ENCODE results near the gene DYNC1LI2. TPM values are rescaled to one million over a fixed set of nuclear protein-coding genes. Genes with fewer than 3 reads are reported as not detected.
"Not testable (repeated sequence)": the region's sequence is repeated elsewhere in the genome, so short reads cannot be mapped to it uniquely, and the experiment has no call there.

DYNC1LI2 gene
- total RNA-seq (54.5 and 58.6 TPM in 2 replicates), polyA plus RNA-seq (76.0 and 89.6 TPM in 2 replicates)

DNA sequence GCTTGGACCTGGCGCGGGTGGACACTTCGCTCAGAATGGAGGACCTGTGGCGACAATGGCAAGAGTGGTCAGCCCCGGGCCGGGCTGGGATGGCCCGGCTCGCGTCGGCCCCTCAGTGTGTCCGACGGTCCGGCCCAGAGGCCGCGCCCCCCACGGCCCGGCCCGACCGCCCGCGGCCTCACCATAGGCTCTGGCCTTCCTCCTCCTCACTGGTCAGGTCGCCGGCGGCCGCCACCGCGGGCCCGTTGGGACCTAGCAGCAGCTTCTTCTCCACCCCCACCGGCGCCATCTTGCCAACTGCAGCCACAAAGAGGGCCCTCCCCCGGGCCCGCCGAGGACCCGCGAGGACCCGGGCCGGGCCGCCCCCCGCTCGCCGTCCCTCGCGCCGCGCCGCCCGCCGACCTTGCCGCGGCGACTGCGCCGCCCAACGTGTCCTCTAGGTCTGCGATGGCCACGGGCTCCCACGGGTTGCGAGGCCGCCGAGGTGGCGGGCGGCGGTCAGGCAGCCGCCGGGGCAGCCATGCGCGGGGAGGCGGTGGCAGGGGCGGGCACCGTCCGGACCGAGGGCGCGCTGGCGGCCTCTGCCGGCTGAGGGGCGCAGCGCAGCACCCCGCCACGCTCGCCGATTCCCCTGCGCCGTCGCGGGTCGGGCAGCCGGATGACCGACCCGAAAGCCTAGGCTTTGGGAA lies at the start of gene DYNC1LI2:
TSS of gene DYNC1LI2 (minus strand) at position 307 of the 689 bp plus-strand sequence. CDS start at position 289, 18 bp downstream.
- H3K27me3 ChIP-seq, result peaks cover 4% of the 10 kb centered on the region
- H3K36me3 ChIP-seq, result peaks cover 15% of the 10 kb centered on the region
- H3K9me3 ChIP-seq (ENCODE audit: low read depth), result no peaks in the 10 kb centered on the region
- peak; percentile 79 to 84 for DNase-seq (ENCODE audit: low read depth in 1 of 2, low spot score in 1 of 2)
- TF ChIP-seq, protein P1, sequence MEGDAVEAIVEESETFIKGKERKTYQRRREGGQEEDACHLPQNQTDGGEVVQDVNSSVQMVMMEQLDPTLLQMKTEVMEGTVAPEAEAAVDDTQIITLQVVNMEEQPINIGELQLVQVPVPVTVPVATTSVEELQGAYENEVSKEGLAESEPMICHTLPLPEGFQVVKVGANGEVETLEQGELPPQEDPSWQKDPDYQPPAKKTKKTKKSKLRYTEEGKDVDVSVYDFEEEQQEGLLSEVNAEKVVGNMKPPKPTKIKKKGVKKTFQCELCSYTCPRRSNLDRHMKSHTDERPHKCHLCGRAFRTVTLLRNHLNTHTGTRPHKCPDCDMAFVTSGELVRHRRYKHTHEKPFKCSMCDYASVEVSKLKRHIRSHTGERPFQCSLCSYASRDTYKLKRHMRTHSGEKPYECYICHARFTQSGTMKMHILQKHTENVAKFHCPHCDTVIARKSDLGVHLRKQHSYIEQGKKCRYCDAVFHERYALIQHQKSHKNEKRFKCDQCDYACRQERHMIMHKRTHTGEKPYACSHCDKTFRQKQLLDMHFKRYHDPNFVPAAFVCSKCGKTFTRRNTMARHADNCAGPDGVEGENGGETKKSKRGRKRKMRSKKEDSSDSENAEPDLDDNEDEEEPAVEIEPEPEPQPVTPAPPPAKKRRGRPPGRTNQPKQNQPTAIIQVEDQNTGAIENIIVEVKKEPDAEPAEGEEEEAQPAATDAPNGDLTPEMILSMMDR (IDR thresholded peaks at IDR 0.05; ENCODE audit: low read depth, low read length), result peak; percentile 67
- peaks cover 8% of the 10 kb centered on the region for H3K4me1 ChIP-seq (ENCODE audit: low read depth)
- peak within 1 kb of the TSS; percentile 100 for H3K27ac ChIP-seq
- peak within 1 kb of the TSS; percentile 100 for H3K4me3 ChIP-seq

DNA sequence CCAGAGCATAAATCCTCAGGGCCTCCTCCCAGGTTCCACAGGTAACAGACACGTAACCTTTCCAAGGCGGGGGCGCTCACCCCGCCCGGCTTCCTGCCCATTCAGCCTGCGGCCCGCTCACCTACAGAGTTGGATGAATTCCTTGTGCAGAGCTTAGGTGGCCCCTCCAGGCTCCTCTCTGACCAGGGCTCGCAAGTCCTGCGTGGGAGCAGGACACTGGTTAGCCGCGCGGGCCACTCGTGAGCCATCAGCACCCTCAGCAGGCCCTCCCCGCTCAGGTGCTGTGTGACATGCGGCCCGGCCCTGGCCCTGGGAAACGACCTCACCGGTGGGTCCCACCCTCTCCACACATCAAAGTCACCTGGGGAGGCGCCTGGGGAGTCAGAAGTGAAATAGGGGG lies 49.4 kb upstream of the DYNC1LI2 start:
- no peaks in the 10 kb centered on the region for H3K4me1 ChIP-seq (ENCODE audit: low read depth)
- TF ChIP-seq, protein P1 (IDR thresholded peaks at IDR 0.05; ENCODE audit: low read depth, low read length), result no peak
- DNase-seq (ENCODE audit: low read depth in 1 of 2, low spot score in 1 of 2), result no peak
- H3K36me3 ChIP-seq, result peaks cover 31% of the 10 kb centered on the region
- H3K9me3 ChIP-seq (ENCODE audit: low read depth), result no peaks in the 10 kb centered on the region
- H3K4me3 ChIP-seq, result no peak overlapping the region
- H3K27me3 ChIP-seq, result no peaks in the 10 kb centered on the region
- H3K27ac ChIP-seq, result no peak overlapping the region

DNA sequence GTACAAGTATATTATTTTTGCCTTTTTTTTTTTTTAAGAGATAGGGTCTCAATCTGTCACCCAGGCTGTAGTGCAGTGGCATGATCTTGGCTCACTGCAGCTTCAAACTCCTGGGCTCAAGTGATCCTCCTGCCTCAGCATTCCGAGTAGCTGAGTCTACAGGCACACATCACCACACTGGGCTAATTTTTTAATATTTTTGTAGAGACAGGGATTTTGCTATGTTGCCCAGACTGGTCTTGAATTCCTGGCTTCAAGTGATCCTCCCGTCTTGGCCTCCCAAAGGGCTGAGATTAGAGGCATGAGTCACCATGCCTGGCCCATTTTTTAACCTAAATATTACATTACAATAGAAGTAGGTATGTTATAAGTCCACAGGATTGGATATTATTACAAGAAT lies 46.8 kb upstream of the DYNC1LI2 start:
- H3K4me1 ChIP-seq (ENCODE audit: low read depth), result no peaks in the 10 kb centered on the region
- no peak overlapping the region for H3K4me3 ChIP-seq
- H3K36me3 ChIP-seq, result peaks cover 6% of the 10 kb centered on the region
- TF ChIP-seq, protein P1 (IDR thresholded peaks at IDR 0.05; ENCODE audit: low read depth, low read length), result no peak
- H3K9me3 ChIP-seq (ENCODE audit: low read depth), result no peaks in the 10 kb centered on the region
- H3K27ac ChIP-seq, result no peak overlapping the region
- H3K27me3 ChIP-seq, result no peaks in the 10 kb centered on the region
- DNase-seq (ENCODE audit: low read depth in 1 of 2, low spot score in 1 of 2), result peak in 1 of 2 donors; percentile 19

DNA sequence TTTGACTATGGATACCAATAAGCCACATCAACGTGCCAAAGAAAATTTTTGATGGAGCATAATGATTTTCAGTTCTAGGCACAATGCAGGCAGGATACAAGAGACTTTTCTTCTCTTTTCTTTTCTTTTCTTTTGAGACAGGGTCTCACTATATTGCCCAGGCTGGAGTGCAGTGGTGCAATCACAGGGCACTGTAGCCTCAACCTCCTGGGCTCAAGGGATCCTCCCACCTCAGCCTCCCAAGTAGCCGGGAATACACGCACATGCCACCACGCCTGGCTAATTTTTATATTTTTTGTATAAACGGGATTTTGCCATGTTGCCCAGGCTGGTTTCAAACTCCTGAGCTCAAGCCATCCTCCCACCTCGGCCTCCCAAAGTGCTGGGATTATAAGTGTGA lies 42.6 kb upstream of the DYNC1LI2 start:
- not testable (repeated sequence) for H3K27ac ChIP-seq; H3K27me3 ChIP-seq; H3K4me1 ChIP-seq (ENCODE audit: low read depth); DNase-seq (ENCODE audit: low read depth in 1 of 2, low spot score in 1 of 2); H3K36me3 ChIP-seq; H3K4me3 ChIP-seq; H3K9me3 ChIP-seq (ENCODE audit: low read depth)

DNA sequence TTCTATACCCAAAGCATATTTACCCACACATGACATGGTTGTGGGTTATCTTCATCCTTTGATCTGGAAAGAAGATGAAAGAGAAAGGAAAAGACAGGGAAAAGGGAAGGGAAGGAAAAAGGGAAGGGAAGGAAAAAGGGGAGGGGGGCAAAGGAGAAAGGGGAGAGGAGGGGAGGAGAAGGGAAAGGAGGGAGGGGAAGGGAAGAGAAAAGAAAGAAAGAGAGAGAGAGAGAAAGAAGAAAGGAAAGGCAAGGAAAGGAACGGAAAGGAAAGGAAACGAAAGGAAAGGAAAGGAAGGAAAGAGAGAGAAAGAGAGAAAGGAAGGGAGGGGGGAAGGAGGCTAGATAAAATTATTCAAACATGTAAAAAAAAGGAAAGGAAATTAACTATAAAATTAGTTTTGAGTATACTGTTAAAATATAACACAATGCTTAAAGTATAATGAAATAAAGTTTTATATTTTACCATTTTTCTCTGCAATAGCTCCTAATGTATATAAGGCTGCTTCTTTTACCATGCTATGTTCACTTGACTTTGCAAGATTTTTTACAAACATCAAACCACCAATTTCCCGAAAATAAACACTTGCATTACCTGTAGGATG lies 38.8 kb upstream of the DYNC1LI2 start:
- no peak for DNase-seq (ENCODE audit: low read depth in 1 of 2, low spot score in 1 of 2)

More for the DNA sequence above, 38.8 kb upstream of the DYNC1LI2 start:
- Histone ChIP-seq H3K4me1 (ENCODE audit: low read depth) (no peaks in the 10 kb centered on the region), H3K27ac (no peak overlapping the region), H3K4me3 (no peak overlapping the region), H3K27me3 (no peaks in the 10 kb centered on the region), H3K36me3 (no peaks in the 10 kb centered on the region), H3K9me3 (ENCODE audit: low read depth) (no peaks in the 10 kb centered on the region)
- TF ChIP-seq, protein P1 (IDR thresholded peaks at IDR 0.05; ENCODE audit: low read depth, low read length), result no peak
